GM12891 (cell line): ENCODE results near the gene NOCT.

ENCODE experiments used
- POLR2A ChIP-seq: IDR thresholded peaks from 2 replicates; pipeline ENCODE4 v1.6.1; 2011; ENCODE audit warnings: low read depth, low read length, control low read depth
- POLR2AphosphoS5 ChIP-seq: IDR thresholded peaks from 2 replicates; pipeline ENCODE4 v1.6.1; 2011; ENCODE audit warnings: low read depth, low read length, control low read depth

- TF ChIP-seq POLR2A (no peak), POLR2AphosphoS5 (no peak)
Observed at GRCh38 chr4:139077567-139078355, 62.2 kb downstream of the NOCT start.
